A673 (cell line): ENCODE data around the gene ITIH1. TPM values are rescaled to one million over a fixed set of nuclear protein-coding genes. Genes with fewer than 3 reads are reported as not detected.

ENCODE experiments used
- BruUV-seq: library from RNA; stranded (reverse); fragments of 400-500 nt; replicated peaks from 2 replicates; lab custom pipeline; 2021; lab: Mats Ljungman, UMichigan
- CTCF ChIA-PET: fragments of 300-600 bp; sonication (Branson Sonifier 250); formaldehyde crosslinking; loops from one replicate; lab custom pipeline; 2022; ENCODE audit warnings: antibody characterized with exemption; lab: Charles Lee
- POLR2A ChIA-PET: fragments of 300-600 bp; sonication (Branson Sonifier 250); formaldehyde crosslinking; loops from one replicate; lab custom pipeline; 2022; ENCODE audit warnings: antibody characterized with exemption; ENCODE audit not compliant: low non-redundant PET; lab: Charles Lee
- DNase-seq: peaks from one replicate; pipeline ENCODE4 v3.0.0-alpha.2; 2015; ENCODE audit warnings: low spot score
- H3K27ac ChIP-seq: fragments of 200-600 bp; sonication (generic); 2 replicates; pipeline ENCODE4 v1.5.1; 2016; ENCODE audit warnings: mixed run types, low read depth, mild to moderate bottlenecking, mixed read lengths, antibody characterized with exemption, low read length; ENCODE audit not compliant: poor library complexity, severe bottlenecking
- H3K27me3 ChIP-seq: fragments of 200-600 bp; sonication (generic); replicated peaks from 2 replicates; pipeline ENCODE4 v1.6.1; 2017; ENCODE audit warnings: mixed run types, low read depth, mild to moderate bottlenecking, mixed read lengths, antibody characterized with exemption, low read length; ENCODE audit not compliant: insufficient read depth, poor library complexity
- H3K36me3 ChIP-seq: fragments of 200-600 bp; sonication (generic); 2 replicates; pipeline ENCODE4 v1.6.1; 2016; ENCODE audit warnings: mixed run types, mild to moderate bottlenecking, mixed read lengths, antibody characterized with exemption, low read length; ENCODE audit not compliant: insufficient read depth, poor library complexity, severe bottlenecking
- H3K4me1 ChIP-seq: fragments of 200-600 bp; sonication (generic); 2 replicates; pipeline ENCODE4 v1.6.1; 2017; ENCODE audit warnings: mixed run types, mild to moderate bottlenecking, mixed read lengths, antibody characterized with exemption, low read length; ENCODE audit not compliant: insufficient read depth, poor library complexity, severe bottlenecking
- H3K4me3 ChIP-seq: fragments of 200-600 bp; sonication (generic); 2 replicates; pipeline ENCODE4 v1.5.1; 2016; ENCODE audit warnings: low read depth, mixed run types, mild to moderate bottlenecking, mixed read lengths, low read length; ENCODE audit not compliant: poor library complexity, severe bottlenecking
- H3K9me3 ChIP-seq: fragments of 200-600 bp; sonication (generic); 2 replicates; pipeline ENCODE4 v1.6.1; 2016; ENCODE audit warnings: mixed run types, low read depth, mild to moderate bottlenecking, mixed read lengths, antibody characterized with exemption, low read length; ENCODE audit not compliant: poor library complexity, severe bottlenecking
- EZH2 ChIP-seq: fragments of 200-600 bp; sonication (generic); IDR thresholded peaks from 2 replicates; pipeline ENCODE4 v1.6.1; 2017; ENCODE audit warnings: borderline replicate concordance, low read depth, mild to moderate bottlenecking, mixed read lengths, antibody characterized with exemption, low read length; ENCODE audit not compliant: poor library complexity, severe bottlenecking
- intact Hi-C: fragments of 100-400 bp; cut with micrococcal nuclease; formaldehyde crosslinking; loops from one replicate; pipeline ENCODE4 v1.10.0; 2022; ENCODE audit not compliant: unreplicated experiment
- total RNA-seq: library from RNA; stranded (reverse); gene quantifications from 2 replicates; pipeline ENCODE4 v1.2.3, GENCODE V29; 2021
- TF ChIP-seq, protein P1 (sequence below): fragments of 300-800, 200-600 bp; sonication (generic); conservative IDR thresholded peaks from 2 replicates; pipeline ENCODE4 v1.5.1; 2017; ENCODE audit warnings: low read depth, mild to moderate bottlenecking, antibody characterized with exemption, low read length, moderate library complexity, mixed read lengths

The ITIH1 gene
- total RNA-seq, 1 experiment from 2014 or later, result not detected

DNA sequence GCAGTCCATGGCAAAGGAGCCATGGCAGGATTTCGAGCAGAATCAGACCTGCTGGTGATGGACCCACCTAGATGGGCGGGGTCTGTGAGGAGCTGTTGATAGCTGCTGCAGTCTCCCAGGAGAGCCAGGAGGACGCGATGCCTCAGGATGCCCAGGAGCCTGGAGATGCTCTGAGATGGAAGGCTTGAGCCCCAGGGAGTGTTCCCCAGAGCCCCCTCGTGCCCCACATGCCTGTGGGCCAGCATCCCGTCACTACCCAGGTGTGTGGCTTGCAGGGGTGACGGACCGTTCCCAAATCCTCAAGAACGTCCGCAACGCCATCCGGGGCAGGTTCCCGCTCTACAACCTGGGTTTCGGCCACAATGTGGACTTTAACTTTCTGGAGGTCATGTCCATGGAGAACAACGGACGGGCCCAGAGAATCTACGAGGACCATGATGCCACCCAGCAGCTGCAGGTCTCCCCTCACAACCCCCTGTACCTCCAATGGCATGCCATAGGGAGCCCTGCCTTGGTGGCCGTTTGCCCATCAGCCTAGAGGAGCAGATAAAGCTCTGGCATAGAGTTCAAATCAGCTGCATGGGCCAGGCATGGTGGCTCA lies 6.7 kb downstream of the ITIH1 start:
- Histone ChIP-seq H3K9me3 (no peaks in the 10 kb centered on the region), H3K4me3 (no peak overlapping the region), H3K27me3 (no peaks in the 10 kb centered on the region), H3K4me1 (no peaks in the 10 kb centered on the region), H3K36me3 (no peaks in the 10 kb centered on the region), H3K27ac (no peak overlapping the region)
- POLR2A ChIA-PET, result no interaction called here
- no peak for DNase-seq
- no TSS peak for BruUV-seq
- TF ChIP-seq, protein P1, sequence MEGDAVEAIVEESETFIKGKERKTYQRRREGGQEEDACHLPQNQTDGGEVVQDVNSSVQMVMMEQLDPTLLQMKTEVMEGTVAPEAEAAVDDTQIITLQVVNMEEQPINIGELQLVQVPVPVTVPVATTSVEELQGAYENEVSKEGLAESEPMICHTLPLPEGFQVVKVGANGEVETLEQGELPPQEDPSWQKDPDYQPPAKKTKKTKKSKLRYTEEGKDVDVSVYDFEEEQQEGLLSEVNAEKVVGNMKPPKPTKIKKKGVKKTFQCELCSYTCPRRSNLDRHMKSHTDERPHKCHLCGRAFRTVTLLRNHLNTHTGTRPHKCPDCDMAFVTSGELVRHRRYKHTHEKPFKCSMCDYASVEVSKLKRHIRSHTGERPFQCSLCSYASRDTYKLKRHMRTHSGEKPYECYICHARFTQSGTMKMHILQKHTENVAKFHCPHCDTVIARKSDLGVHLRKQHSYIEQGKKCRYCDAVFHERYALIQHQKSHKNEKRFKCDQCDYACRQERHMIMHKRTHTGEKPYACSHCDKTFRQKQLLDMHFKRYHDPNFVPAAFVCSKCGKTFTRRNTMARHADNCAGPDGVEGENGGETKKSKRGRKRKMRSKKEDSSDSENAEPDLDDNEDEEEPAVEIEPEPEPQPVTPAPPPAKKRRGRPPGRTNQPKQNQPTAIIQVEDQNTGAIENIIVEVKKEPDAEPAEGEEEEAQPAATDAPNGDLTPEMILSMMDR, result no peak
- TF ChIP-seq EZH2, result no peak
- CTCF ChIA-PET, result no interaction called here
- intact Hi-C loops, result no loop called here

DNA sequence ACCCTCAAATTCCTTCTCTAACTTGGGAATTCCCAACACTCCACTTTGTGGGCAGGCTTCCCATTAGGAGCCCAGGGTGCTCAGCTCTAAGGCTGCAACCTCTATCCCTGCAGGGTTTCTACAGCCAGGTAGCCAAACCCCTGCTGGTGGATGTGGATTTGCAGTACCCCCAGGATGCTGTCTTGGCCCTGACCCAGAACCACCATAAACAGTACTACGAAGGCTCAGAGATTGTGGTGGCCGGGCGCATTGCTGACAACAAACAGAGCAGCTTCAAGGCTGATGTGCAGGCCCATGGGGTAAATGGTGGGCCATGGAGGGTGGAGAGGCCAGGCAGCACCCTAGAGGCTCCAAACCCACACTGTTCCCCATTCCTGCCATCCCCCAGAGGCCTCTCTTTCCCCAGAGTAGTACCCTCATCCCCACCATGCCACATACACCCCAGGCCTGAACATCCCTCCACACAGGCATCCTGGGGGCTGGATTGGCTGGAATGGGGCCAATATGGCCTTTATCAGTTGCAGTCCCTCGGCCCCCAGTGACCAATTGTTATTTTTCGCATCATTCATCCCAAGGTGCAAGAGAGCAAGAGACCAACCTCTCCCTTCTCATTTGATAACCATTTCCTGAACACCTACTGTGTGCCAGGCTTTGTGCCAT lies 7.7 kb downstream of the ITIH1 start:
- H3K27me3 ChIP-seq, result no peaks in the 10 kb centered on the region

DNA sequence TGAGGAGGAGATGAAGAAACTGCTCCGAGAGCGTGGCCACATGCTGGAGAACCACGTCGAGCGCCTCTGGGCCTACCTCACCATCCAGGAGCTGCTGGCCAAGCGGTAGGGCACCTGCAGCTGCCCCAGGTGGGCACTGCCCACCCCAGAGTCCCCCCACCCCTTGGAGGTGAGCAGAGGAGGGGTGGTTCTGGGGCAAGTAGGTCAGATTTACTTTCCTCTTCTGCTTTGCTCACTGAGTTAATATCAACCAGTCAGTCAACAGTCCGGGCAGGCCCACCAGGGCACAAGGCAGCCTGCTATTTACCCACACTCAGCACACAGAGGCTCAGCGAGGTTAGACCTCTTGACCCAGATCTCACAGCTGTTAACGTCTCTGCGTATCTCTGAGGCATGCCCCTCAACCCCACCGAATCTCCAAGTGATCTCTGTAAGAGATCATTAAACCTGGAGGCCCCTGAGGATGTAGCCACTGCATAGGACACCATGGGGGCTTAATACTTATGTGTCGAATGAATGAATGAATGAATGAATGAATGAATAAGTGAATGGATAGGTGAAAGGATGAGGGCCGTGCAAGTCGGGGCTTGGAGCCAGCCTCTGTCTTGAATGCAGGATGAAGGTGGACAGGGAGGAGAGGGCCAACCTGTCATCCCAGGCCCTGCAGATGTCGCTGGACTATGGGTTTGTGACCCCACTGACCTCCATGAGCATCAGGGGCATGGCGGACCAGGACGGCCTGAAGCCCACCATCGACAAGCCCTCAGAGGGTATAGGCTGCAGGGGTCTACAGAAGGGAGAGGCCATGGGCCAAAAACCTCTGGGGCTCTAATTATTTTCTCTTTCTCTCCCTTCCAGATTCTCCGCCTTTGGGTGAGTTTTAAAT lies 9.2 kb downstream of the ITIH1 start:
- TF ChIP-seq, protein P1, result no peak
- TF ChIP-seq EZH2, result no peak
- intact Hi-C loops, result no loop called here
- POLR2A ChIA-PET, result no interaction called here
- CTCF ChIA-PET, result no interaction called here
- H3K36me3 ChIP-seq, result no peaks in the 10 kb centered on the region
- DNase-seq, result no peak
- H3K4me3 ChIP-seq, result no peak overlapping the region
- no peaks in the 10 kb centered on the region for H3K27me3 ChIP-seq
- H3K9me3 ChIP-seq, result no peaks in the 10 kb centered on the region
- no TSS peak for BruUV-seq
- no peak overlapping the region for H3K27ac ChIP-seq
- H3K4me1 ChIP-seq, result no peaks in the 10 kb centered on the region

More for the DNA sequence above, 7.7 kb downstream of the ITIH1 start:
- intact Hi-C loops, result no loop called here
- ChIA-PET POLR2A (no interaction called here), CTCF (no interaction called here)
- Histone ChIP-seq H3K27ac (no peak overlapping the region), H3K4me1 (no peaks in the 10 kb centered on the region), H3K36me3 (no peaks in the 10 kb centered on the region), H3K9me3 (no peaks in the 10 kb centered on the region), H3K4me3 (no peak overlapping the region)
- DNase-seq, result no peak
- BruUV-seq, result no TSS peak
- no peak for TF ChIP-seq EZH2
- TF ChIP-seq, protein P1, result no peak
